Activated naive CD8-positive, alpha-beta T cell treated with anti-CD3 and anti-CD28 coated beads, Interleukin-2, amount 10 ng/mL, durations not matched to agents 7 days and 5 days (primary cell): ENCODE measurements around the gene LAMA5. TPM values are rescaled to one million over a fixed set of nuclear protein-coding genes. Genes with fewer than 3 reads are reported as not detected.

Source experiments
- ATAC-seq: fragments of 150-1000 bp; cut with Tn5 transposase; one replicate; pipeline ENCODE4 v1.10.0; 2021; ENCODE audit warnings: low read depth, moderate library complexity
- POLR2A ChIA-PET: fragments of 350-600 bp; sonication (Branson Sonifier 250); formaldehyde crosslinking; loops from one replicate; lab custom pipeline; 2021; ENCODE audit warnings: antibody characterized with exemption; lab: Charles Lee
- DNase-seq: peaks from one replicate; pipeline ENCODE4 v3.0.0; 2021
- H3K27ac Mint-ChIP-seq: one replicate; pipeline ENCODE4 v1.8.0; 2022; ENCODE audit warnings: mild to moderate bottlenecking, mixed read lengths
- H3K27me3 Mint-ChIP-seq: one replicate; pipeline ENCODE4 v1.8.0; 2022; ENCODE audit warnings: mild to moderate bottlenecking, moderate library complexity, mixed read lengths
- H3K36me3 Mint-ChIP-seq: one replicate; pipeline ENCODE4 v1.8.0; 2021; ENCODE audit warnings: mild to moderate bottlenecking, mixed read lengths
- H3K4me1 Mint-ChIP-seq: one replicate; pipeline ENCODE4 v1.8.0; 2021; ENCODE audit warnings: mixed read lengths
- H3K4me3 Mint-ChIP-seq: one replicate; pipeline ENCODE4 v1.8.0; 2022; ENCODE audit warnings: mild to moderate bottlenecking, moderate library complexity, mixed read lengths
- H3K9me3 Mint-ChIP-seq: one replicate; pipeline ENCODE4 v1.8.0; 2021; ENCODE audit warnings: mixed read lengths
- total RNA-seq, 2 experiments: library from RNA; stranded (reverse); gene quantifications; one replicate each; pipeline ENCODE4 v1.2.3, GENCODE V29; 2021

The LAMA5 gene
- total RNA-seq, 2 experiments from 2014 or later: 0.54 to 0.80 TPM

DNA sequence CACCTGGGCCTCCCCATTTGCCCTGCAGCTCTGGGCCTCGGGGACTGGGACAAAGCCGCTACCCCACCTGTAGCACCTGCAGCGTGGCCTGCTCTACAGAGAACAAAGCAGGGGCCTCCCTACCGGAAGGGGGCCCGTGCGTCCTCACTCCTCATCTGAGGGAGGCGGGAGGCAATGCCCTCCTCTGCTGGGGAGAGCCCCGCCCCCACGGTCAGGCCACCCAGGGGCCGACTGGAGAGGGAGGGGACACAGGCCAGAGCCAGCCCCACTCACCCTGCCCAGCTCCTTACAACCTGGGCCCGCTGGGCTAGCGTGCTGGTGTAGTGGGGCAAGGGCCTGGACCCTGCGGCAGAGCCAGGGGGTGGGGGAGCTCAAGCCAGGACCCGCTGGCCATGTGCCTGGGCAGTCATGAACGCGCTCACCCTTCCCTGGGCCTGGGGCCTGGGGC lies 8.0 kb downstream of the LAMA5 start:
- no peaks in the 10 kb centered on the region for H3K27me3 Mint-ChIP-seq
- no peak overlapping the region for H3K27ac Mint-ChIP-seq
- H3K9me3 Mint-ChIP-seq: no peaks in the 10 kb centered on the region
- no peak for ATAC-seq
- H3K36me3 Mint-ChIP-seq: no peaks in the 10 kb centered on the region
- POLR2A ChIA-PET: no interaction called here
- H3K4me3 Mint-ChIP-seq: no peak overlapping the region
- DNase-seq: no peak
- H3K4me1 Mint-ChIP-seq: no peaks in the 10 kb centered on the region

DNA sequence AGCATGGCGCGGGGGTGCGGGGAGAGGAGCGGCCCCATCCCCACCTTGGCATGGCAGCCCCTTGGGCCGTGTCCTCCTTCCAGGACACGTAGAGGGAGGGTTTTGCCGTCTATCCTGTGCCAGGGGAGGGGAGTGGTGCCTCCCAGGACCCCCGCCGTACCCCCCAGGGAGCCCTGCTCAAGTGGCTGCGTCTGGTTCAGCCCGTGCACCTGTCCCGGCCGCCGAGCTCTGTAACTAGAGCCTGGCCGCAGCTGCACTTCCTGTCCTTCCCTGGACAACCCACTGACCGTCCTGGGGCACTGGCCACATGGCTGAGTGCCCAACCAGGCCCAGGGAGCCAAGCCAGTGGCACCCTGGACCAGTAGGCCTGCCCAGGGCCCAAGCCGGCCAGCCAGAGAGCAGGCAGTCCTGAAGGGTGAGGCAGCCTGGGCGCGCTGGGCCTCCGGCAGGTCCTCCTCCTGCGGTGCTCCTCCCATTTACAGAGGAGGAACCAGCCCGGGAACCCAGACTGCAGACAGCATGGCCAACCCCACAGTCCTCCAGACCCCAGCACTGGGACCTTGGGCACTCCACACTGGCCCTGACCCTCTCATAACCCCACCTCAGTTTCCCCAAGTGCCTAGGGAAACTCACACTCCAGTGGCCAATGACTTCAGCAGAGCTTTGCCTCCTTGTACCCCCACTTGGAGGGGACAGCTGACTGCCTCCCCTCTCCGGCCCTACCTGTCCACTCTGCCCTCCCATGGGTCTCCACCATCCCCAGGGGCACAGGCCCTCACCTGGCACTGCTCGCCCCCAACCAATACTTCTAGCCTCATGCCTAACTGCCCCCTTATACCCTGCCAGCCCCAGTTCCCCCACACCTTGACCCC lies 8.7 kb downstream of the LAMA5 start:
- H3K9me3 Mint-ChIP-seq: no peaks in the 10 kb centered on the region
- DNase-seq (no peak), ATAC-seq (no peak)
- no peaks in the 10 kb centered on the region for H3K27me3 Mint-ChIP-seq
- H3K36me3 Mint-ChIP-seq: no peaks in the 10 kb centered on the region
- no peak overlapping the region for H3K4me3 Mint-ChIP-seq
- POLR2A ChIA-PET: no interaction called here
- no peaks in the 10 kb centered on the region for H3K4me1 Mint-ChIP-seq
- H3K27ac Mint-ChIP-seq: no peak overlapping the region

DNA sequence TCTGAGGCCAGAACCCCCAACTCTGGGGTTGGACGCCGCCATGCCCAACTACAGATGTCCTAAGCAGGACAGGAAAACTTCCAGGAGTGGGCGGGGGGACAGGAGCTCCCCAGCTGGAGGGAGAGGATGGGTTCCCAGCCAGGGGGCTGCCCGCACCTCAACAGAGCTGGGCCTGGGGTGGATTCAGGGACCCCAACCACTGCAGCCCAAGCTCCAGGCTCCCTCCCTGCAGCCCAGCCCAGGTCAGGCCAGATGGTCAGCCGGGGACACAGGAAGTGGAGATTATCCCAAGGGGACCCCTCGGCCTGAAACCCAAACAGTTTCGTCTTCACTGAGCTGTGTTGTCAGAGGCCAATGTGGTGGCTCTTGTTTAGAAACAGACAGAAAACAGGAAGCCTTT lies 9.4 kb downstream of the LAMA5 start:
- no peaks in the 10 kb centered on the region for H3K27me3 Mint-ChIP-seq
- no peaks in the 10 kb centered on the region for H3K9me3 Mint-ChIP-seq
- ATAC-seq (no peak), DNase-seq (no peak)
- H3K36me3 Mint-ChIP-seq: no peaks in the 10 kb centered on the region
- POLR2A ChIA-PET: no interaction called here
- no peaks in the 10 kb centered on the region for H3K4me1 Mint-ChIP-seq
- no peak overlapping the region for H3K4me3 Mint-ChIP-seq
- H3K27ac Mint-ChIP-seq: no peak overlapping the region

DNA sequence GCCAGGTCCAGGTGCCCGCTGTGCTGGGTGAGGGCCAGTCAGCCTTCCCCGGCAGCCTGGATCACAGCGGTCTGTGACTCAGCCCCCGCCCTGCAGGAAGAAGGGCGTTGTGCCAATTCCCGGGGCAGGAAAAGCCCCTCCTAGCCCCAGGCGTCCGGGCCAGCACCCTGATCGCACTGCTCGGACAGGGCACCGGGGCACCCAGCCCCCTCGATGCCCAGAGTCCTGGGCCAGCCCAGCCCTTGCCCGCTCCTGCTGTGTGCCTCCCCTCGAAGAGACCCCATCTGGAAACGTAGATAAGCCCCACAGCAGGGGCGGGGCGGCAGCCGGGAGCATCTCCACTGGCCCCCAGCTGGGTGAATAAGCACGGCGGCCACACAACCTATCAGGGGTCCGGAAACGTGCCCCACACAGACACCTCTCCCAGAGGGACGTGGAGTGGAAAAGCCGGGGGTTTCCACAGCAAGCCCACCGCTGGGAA lies 9.9 kb downstream of the LAMA5 start:
- no peaks in the 10 kb centered on the region for H3K9me3 Mint-ChIP-seq
- DNase-seq: no peak

DNA sequence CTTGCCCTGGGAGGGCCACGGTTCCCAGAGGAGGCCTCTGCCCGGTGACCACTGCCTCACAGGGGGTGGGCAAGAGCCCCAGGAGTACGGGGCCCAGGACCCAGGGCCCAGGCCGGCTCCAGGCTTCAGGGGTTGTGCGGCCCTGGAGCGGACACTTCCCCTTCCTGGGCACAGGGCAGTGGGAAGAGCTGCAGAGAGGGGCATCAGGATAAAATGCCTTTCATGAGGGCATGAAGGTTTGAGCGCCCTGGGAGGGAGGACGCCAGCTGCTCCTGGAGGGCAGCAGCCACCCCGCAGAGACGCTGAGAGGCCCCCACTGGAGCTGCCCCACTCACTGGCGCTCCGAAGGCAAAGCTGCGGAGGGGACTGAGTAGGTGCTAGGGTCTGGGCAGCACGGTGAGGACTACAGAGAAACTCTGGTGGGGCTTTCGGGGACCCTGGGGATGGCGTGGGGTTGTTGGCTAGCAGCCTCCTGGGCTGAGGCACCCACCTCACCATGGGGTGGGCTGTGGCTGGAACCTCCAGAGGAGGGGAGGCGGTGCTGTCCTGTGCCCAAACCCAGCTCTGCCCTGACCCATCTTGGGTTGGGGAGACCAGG lies 10.4 kb downstream of the LAMA5 start:
- no peak for DNase-seq
- H3K9me3 Mint-ChIP-seq: no peaks in the 10 kb centered on the region
- POLR2A ChIA-PET: no interaction called here
- no peaks in the 10 kb centered on the region for H3K4me1 Mint-ChIP-seq
- no peaks in the 10 kb centered on the region for H3K36me3 Mint-ChIP-seq
- H3K4me3 Mint-ChIP-seq: no peak overlapping the region
- H3K27ac Mint-ChIP-seq: no peak overlapping the region
- ATAC-seq: no peak
- H3K27me3 Mint-ChIP-seq: no peaks in the 10 kb centered on the region

More for the DNA sequence above, 9.9 kb downstream of the LAMA5 start:
- Mint-ChIP-seq H3K27ac (no peak overlapping the region), H3K4me3 (no peak overlapping the region), H3K36me3 (no peaks in the 10 kb centered on the region), H3K27me3 (no peaks in the 10 kb centered on the region), H3K4me1 (no peaks in the 10 kb centered on the region)
- no peak for ATAC-seq
- POLR2A ChIA-PET: no interaction called here

DNA sequence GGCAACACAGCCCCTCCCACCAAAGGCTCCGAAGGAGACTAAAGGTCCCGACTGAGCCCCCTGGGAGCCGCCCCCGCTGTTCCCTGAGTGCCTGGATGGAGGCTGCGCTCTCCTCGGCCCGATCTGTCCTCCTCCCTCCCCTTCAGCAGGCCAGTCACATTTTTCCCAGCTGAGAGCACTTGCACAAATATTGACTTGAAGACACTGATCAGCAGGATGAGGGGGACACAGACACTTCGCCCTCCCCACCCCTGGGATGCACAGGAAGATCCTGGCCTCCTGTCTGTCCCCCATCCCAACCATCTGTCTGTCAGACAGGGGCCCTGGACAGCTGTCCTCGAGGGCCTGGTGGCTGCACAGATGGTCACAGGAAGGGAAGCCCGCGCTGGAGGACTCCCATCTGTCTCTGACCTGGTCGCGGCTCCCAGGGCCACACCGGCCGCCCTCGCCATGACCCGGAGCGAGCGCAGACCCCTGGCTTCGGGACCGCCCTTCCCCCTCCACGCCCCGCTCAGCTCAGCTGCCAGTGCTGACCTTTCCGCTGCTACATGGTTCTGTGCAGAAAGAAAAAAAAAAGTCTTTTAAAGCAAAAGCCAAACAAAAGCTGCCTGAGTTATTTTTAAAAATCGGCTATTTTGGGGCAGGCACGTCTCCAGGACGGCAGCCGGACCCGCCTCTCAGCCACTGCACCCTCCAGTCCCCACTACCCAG lies 11.1 kb downstream of the LAMA5 start:
- Mint-ChIP-seq H3K27me3 (no peaks in the 10 kb centered on the region), H3K36me3 (no peaks in the 10 kb centered on the region), H3K9me3 (no peaks in the 10 kb centered on the region), H3K4me3 (no peak overlapping the region), H3K27ac (no peak overlapping the region), H3K4me1 (no peaks in the 10 kb centered on the region)
- ATAC-seq: no peak
- POLR2A ChIA-PET: no interaction called here
- DNase-seq: no peak

DNA sequence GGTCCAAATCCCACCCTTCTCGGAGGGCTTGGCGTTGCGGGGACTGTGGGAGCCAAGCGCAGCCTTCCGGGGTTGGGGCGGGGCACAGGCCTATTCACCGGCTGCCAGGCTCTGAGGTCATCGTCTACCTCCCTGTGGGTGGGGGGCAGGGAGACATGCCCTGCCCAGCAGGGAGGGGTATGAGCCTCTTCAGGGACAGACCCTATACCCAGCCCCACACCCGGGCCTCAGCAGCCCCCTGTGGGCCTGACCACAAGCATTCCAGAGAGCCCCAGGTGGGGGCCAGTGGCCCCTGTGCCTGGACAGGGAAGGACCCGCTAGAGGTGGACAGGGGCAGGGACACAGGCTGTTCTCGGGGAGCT lies 11.6 kb downstream of the LAMA5 start:
- POLR2A ChIA-PET: no interaction called here
- Mint-ChIP-seq H3K4me3 (no peak overlapping the region), H3K27me3 (no peaks in the 10 kb centered on the region)

DNA sequence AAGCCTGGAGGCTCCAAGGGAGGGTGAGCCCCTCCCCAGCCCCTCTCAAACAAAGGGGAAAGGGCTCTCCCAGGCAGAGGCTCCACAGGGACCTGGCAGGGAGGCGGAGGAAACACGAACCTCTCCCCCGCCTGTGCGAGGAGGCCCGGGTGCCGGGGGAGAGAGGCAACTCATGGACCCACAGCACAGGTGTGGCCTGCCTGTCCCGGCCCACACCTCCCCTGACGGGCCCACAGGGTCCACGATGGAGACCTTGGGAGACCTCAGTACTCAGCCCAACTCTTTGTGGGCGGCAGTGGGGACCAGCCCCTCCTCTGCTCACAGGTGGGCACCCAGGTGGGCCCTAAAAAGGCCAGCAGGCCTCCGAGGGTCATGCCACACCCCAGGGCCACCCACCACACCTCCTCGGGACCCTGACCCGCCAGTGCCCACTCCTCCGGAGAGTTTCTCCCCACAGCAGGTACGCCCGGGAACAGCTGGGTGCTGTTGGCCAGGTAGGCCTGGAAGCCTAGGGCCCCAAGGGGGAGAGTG lies 12.2 kb downstream of the LAMA5 start:
- POLR2A ChIA-PET: no interaction called here
- Mint-ChIP-seq H3K9me3 (no peaks in the 10 kb centered on the region), H3K4me1 (no peaks in the 10 kb centered on the region), H3K27me3 (no peaks in the 10 kb centered on the region), H3K4me3 (no peak overlapping the region), H3K27ac (no peak overlapping the region), H3K36me3 (no peaks in the 10 kb centered on the region)
- no peak for DNase-seq
- no peak for ATAC-seq

More for the DNA sequence above, 11.6 kb downstream of the LAMA5 start:
- Mint-ChIP-seq H3K9me3 (no peaks in the 10 kb centered on the region), H3K36me3 (no peaks in the 10 kb centered on the region), H3K27ac (no peak overlapping the region), H3K4me1 (no peaks in the 10 kb centered on the region)
- DNase-seq: no peak
- no peak for ATAC-seq

DNA sequence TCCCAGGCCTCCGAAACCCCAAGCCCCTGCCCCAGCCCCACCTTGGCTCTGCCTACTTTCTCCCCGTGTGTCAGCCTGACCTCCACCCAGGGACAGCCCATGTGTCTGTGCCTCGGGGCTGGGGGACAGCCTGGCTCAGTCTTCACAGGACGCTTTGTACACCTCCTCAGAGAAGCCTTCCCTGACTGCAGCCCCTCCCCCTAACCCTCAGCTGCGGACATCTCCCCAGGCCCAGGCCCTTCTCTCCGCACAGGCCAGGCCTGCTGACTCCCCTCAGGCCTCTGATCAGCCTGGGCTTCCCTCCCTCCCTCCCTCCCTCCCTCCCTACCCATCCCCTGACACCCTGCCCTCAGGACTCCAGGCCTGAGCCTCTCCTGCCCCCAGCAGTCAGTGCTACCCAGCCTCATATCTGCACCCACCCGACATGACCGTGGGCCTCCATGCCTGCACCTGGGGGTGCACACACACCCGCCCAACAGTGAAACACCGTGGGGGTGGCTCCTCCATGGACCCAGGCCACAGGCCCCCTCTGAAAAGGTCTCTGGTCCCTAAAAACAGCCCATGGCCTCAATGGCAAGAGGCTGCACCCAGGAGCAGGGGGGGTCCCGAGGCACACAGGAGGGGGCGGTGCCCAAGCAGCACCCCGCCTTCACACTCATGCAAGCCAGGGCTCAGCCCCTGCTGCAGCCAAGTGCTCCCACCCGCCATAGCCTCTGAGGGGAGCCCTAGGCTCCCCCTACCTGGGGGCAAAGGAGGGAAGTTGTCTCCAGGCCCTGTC lies 12.9 kb downstream of the LAMA5 start:
- no peak overlapping the region for H3K27ac Mint-ChIP-seq
- ATAC-seq: no peak
- DNase-seq: no peak

DNA sequence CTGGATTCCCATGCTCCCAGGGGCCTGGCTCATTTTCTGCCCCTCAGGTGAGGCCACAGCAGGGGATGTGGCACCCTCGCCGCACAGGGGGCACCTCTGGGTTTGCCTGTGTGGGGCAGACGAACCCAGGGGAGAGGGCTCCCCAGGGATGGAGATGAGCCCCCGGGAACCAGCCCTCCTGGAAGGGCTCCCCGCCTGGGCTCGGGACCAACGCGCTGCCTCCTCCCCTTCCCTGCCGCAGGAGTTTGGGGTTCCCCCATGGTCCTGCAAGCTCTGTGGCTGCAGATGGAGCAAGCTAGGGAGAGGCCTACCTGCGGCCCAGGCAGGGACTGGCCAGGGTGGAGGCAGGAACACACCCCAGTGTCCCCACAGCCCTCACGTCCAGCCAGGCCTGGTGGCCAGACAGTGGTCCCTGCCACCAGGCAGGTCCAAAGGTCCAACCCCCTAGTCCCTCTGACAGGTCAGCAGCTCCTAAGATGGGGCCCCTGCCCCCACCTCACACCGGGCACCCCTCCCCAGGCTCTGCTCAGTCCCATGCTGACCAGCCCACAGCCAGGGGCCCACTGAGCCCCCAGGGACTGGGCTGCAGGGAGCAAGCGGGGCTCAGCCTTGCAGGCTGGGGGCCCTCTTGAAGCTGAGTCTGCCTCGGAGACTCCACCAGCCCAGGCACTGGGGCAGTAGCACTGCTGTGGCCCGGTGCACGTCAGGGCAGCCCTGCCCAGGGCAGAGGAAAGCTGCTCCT lies 13.7 kb downstream of the LAMA5 start:
- no peak for ATAC-seq
- DNase-seq: no peak
- POLR2A ChIA-PET: no interaction called here
- H3K4me1 Mint-ChIP-seq: peaks cover 2% of the 10 kb centered on the region
- no peaks in the 10 kb centered on the region for H3K27me3 Mint-ChIP-seq
- H3K27ac Mint-ChIP-seq: no peak overlapping the region
- H3K9me3 Mint-ChIP-seq: peaks cover 5% of the 10 kb centered on the region
- H3K4me3 Mint-ChIP-seq: no peak overlapping the region
- H3K36me3 Mint-ChIP-seq: no peaks in the 10 kb centered on the region

More for the DNA sequence above, 12.9 kb downstream of the LAMA5 start:
- Mint-ChIP-seq H3K9me3 (peaks cover 2% of the 10 kb centered on the region), H3K4me1 (peaks cover 1% of the 10 kb centered on the region), H3K27me3 (no peaks in the 10 kb centered on the region), H3K4me3 (no peak overlapping the region), H3K36me3 (no peaks in the 10 kb centered on the region)
- POLR2A ChIA-PET: no interaction called here

DNA sequence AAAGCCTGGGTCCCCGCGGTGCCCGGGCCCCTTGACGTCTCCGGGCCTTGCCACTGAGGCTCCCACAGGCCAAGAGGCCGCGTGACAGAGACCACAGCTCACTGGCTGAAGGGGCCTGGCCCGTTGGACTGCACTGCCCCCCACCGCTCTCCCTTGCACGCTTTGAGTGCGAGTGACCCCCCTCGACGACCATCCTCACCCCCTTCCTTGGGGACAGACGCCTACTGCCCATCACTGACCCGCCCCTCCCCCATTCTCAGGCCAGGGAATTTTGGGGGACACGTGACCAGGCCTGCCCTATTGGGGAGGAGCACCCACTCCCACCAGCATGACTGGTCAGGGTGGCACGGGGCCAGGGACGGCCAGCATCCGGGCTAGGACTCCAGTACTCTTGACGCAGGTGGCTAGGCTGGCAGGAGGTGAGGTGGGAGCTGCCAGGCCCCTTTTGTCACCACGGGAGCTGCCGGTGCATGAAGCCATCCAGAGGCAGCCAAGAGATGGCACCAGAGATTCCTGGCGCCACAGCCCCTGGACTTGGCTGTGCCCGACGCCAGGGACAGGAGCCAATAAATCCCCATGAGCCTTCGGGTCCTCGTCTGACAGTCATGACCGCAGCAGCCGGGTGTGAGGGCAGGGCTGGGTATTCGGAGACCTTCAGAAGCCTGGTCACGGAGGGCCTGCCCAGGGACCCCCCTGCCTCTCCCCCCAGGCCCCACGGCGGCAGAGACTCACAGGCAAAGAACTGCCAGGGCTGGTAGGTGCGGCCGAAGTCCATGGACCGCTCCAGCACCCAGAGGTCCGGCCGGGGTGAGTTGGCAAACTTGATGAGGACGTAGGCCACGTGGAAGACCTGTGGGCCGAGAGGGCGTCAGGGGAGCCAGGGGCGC lies 14.5 kb downstream of the LAMA5 start:
- ATAC-seq: peak; percentile 16
- no peaks in the 10 kb centered on the region for H3K27me3 Mint-ChIP-seq
- H3K9me3 Mint-ChIP-seq: peaks cover 7% of the 10 kb centered on the region
- no peak overlapping the region for H3K4me3 Mint-ChIP-seq
- peaks cover 2% of the 10 kb centered on the region for H3K4me1 Mint-ChIP-seq
- H3K36me3 Mint-ChIP-seq: no peaks in the 10 kb centered on the region
- no peak overlapping the region for H3K27ac Mint-ChIP-seq
- DNase-seq: no peak
- POLR2A ChIA-PET: no interaction called here
